ENCODE results near the gene XDH. TPM values are rescaled to one million over a fixed set of nuclear protein-coding genes. Genes with fewer than 3 reads are reported as not detected.

The XDH gene
- polyA plus RNA-seq, 4 donors = 0.04 to 0.16 (median 0.10) TPM

DNA sequence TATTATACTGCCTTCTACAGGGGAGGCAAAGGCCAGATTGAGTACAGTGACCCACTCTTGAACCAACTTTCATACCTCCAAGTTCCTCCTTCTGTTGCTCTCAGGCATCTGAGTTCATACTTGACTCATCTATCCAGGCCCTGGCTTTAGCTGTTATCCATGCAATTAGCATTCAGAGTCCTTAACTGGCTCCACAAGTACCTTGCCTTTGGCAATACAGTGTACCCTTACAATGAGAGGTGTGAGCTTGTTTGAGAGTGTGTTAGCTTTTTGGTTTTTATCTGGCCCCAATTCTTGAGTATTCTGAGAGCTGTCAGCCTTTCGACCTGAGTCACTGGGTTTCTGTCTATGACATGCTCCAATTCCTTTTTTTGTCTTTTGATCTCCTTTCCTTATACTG is 120.3 kb downstream of the XDH start:
- DNase-seq (ENCODE audit: low read depth in 4 of 4, low spot score in 3 of 4) = no peak

DNA sequence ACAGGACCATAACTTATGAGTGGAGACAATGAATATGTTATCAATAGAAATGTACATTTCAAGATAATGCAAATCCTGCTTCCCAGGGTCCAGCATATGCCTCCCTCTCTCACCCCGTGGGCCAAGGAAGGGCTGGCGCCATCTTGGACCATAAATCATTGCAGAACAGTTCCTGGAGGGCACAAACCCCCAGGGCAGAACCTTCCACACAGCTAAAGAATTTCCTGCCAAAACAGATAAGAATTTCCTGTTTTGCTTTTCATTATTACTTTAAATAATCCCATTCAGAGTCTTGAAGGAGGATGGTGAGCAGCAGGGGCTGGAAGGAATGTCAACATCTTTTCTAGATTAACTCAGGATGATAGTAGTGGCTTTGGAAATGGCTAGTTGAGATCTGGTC is 126.9 kb downstream of the XDH start:
- no peak for DNase-seq (ENCODE audit: low read depth in 4 of 4, low spot score in 3 of 4)

DNA sequence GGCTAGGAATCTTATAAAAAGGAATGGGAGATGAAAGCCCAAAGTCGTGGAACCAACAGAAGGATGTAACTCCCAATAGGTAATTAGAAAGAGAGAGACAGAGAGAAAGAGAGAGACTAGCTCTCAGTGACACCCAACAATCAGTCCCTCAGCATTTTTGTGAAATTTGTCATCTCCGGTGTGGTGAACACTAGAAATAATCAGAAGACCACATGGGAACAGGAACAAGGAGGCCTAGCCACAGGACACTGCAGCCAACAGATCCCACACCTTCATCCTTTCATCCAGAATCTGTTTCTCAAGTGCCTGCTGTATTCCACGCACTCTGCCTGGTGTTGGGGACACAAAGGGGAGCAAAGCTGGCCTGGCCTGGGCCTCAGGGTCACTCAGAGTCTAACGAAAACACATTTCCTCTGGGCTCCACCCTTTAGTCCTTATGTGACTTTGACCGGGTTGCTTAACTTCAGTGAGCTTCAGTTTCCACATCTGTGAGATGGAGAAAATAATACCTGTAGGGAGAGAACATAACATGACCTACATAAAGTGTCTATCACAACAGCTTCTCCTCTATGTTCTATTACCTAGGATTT is 127.5 kb downstream of the XDH start:
- DNase-seq (ENCODE audit: low read depth in 4 of 4, low spot score in 3 of 4) = no peak

DNA sequence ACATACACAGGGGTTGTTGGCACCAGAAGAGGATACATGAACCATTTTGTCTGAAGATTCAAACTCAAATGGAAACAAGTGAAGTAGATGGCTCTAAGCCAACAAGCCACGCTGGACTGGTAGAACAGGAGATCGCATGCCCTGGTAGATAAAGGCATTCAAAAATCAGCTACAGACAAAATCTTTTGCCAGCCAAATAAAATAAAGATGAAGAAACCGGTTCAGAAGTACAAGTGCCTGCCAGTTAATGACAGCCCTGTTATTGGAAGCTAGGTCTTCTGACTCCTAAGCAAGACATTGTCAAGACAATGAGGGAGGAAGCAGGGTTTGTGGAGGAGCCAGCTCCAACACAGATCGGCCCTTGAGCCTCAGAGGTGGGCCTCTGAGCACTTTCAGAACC is 128.3 kb downstream of the XDH start:
- no peak for DNase-seq (ENCODE audit: low read depth in 4 of 4, low spot score in 3 of 4)

Other genes starting within 250 kb of the XDH start
- gene CAPN14, start 197.2 kb downstream of the XDH start, polyA plus RNA-seq (ENCODE audit: insufficient read length in 4 of 4) = under 1 TPM; 0.04 to 0.09 (median 0.07) TPM
- 10 to 100 TPM in 3 of 4 donors, 1 to 10 TPM in 1; 9.8 to 30.5 (median 24.6) TPM for gene EHD3, start 180.6 kb downstream of the XDH start, polyA plus RNA-seq (ENCODE audit: insufficient read length in 4 of 4)
- gene SRD5A2, start 166.2 kb upstream of the XDH start, polyA plus RNA-seq (ENCODE audit: insufficient read length in 4 of 4) = under 1 TPM; 0.03 to 0.11 (median 0.04) TPM